Fibroblast of lung (primary cell): Measurements from ENCODE around the gene ALG2. TPM values are rescaled to one million over a fixed set of nuclear protein-coding genes. Genes with fewer than 3 reads are reported as not detected.

Experiments used
- DNase-seq, 2 donors: peaks; one replicate each; pipeline versions ENCODE4 v3.0.0 to v3.0.0-alpha.2; 2010; ENCODE audit warnings: low read depth in 2 of 2
- H2AFZ ChIP-seq: 2 replicates; pipeline ENCODE4 v1.5.1; 2012; ENCODE audit warnings: low read length, control low read depth, inconsistent platforms
- H3K27ac ChIP-seq: 2 replicates; pipeline ENCODE4 v1.5.1; 2011; ENCODE audit warnings: low read length, control low read depth; ENCODE audit not compliant: insufficient read depth
- H3K27me3 ChIP-seq: 2 replicates; pipeline ENCODE4 v1.5.1; 2011; ENCODE audit warnings: mild to moderate bottlenecking, low read length; ENCODE audit not compliant: control insufficient read depth, insufficient read depth
- H3K36me3 ChIP-seq: 2 replicates; pipeline ENCODE4 v1.5.1; 2011; ENCODE audit warnings: low read length; ENCODE audit not compliant: control insufficient read depth, insufficient read depth
- H3K4me1 ChIP-seq: 2 replicates; pipeline ENCODE4 v1.5.1; 2011; ENCODE audit warnings: low read length; ENCODE audit not compliant: control insufficient read depth, insufficient read depth; ENCODE audit errors: extremely low read depth
- H3K4me2 ChIP-seq: 2 replicates; pipeline ENCODE4 v1.5.1; 2011; ENCODE audit warnings: low read length, control low read depth; ENCODE audit not compliant: insufficient read depth; ENCODE audit errors: extremely low read depth
- H3K4me3 ChIP-seq, 4 experiments: fragments of 200-600 bp in 1 of 4; sonication (generic) in 1 of 4; replicated peaks in 1 of 4; 2 replicates each; pipeline ENCODE4 v1.5.1; 2011 to 2016; ENCODE audit warnings: low read length in 4 of 4, low read depth in 3 of 4, mild to moderate bottlenecking in 3 of 4, control low read depth in 2 of 4, inconsistent platforms in 1 of 4, mixed read lengths in 1 of 4; ENCODE audit not compliant: insufficient read depth in 1 of 4; ENCODE audit errors: control extremely low read depth in 1 of 4
- H3K79me2 ChIP-seq: 2 replicates; pipeline ENCODE4 v1.5.1; 2012; ENCODE audit warnings: mild to moderate bottlenecking, low read length, inconsistent platforms; ENCODE audit not compliant: control insufficient read depth, insufficient read depth
- H3K9ac ChIP-seq: 2 replicates; pipeline ENCODE4 v1.5.1; 2011; ENCODE audit warnings: mild to moderate bottlenecking, low read length, control low read depth; ENCODE audit not compliant: insufficient read depth
- H3K9me3 ChIP-seq: 2 replicates; pipeline ENCODE4 v1.5.1; 2012; ENCODE audit warnings: low read depth, low read length; ENCODE audit not compliant: control insufficient read depth, insufficient read depth
- H4K20me1 ChIP-seq: 2 replicates; pipeline ENCODE4 v1.5.1; 2011; ENCODE audit warnings: low read length; ENCODE audit not compliant: control insufficient read depth, insufficient read depth; ENCODE audit errors: extremely low read depth
- CTCF ChIP-seq, 2 donors: IDR thresholded peaks in 1 of 2; conservative IDR thresholded peaks in 1 of 2; 1 replicate in 1 of 2; 2 replicates in 1 of 2; pipeline ENCODE4 v1.5.1; 2011 to 2012; ENCODE audit warnings: low read length in 2 of 2, control low read depth in 1 of 2, inconsistent platforms in 1 of 2, low read depth in 1 of 2, mild to moderate bottlenecking in 1 of 2
- EZH2 ChIP-seq: IDR thresholded peaks from 2 replicates; pipeline ENCODE4 v1.5.1; 2012; ENCODE audit warnings: low read length, control low read depth, mild to moderate bottlenecking; ENCODE audit errors: missing control alignments
- polyA plus RNA-seq, 2 donors: library from polyadenylated mRNA; depleted of rRNA in 1 of 2; stranded (reverse) in 1 of 2; unstranded in 1 of 2; fragments of >200 nt; gene quantifications; 2 replicates each; pipeline ENCODE4 v1.2.1, GENCODE V29; 2011 to 2012; ENCODE audit warnings: missing spikeins in 1 of 2
- total RNA-seq: library from RNA; depleted of rRNA; stranded (reverse); fragments of >200 nt; gene quantifications from 2 replicates; pipeline ENCODE4 v1.2.1, GENCODE V29; 2014

Gene ALG2
- total and polyA plus RNA-seq, 2 donors (not counting 1 experiment from before 2014, with no cell fraction given): 37.8 to 62.2 TPM

- H3K79me2 ChIP-seq: no peaks in the 10 kb centered on the region
- H3K36me3 ChIP-seq: no peaks in the 10 kb centered on the region
- peaks cover 6% of the 10 kb centered on the region for H3K4me1 ChIP-seq
- H2AFZ ChIP-seq: no peak overlapping the region
- H3K4me3 ChIP-seq: no peak overlapping the region
- no peaks in the 10 kb centered on the region for H4K20me1 ChIP-seq
- H3K27me3 ChIP-seq: peaks cover 2% of the 10 kb centered on the region
- H3K27ac ChIP-seq: no peak overlapping the region
- no peak overlapping the region for H3K4me2 ChIP-seq
- no peak for TF ChIP-seq CTCF (conservative IDR thresholded peaks at IDR 0.05 in 1 of 2, IDR thresholded peaks at IDR 0.05 in 1 of 2; ENCODE audit: low read depth in 1 of 2, low read length in 2 of 2)
- TF ChIP-seq EZH2: no peak
- no peak for DNase-seq
- no peak overlapping the region for H3K9ac ChIP-seq
- H3K9me3 ChIP-seq: no peaks in the 10 kb centered on the region
Observed at GRCh38 chr9:99184110-99184474, 37.6 kb downstream of the ALG2 start.

GRCh38 chr9:99183616-99184015 lies 38.1 kb downstream of the ALG2 start:
- no peaks in the 10 kb centered on the region for H3K79me2 ChIP-seq
- no peak for DNase-seq
- no peaks in the 10 kb centered on the region for H3K36me3 ChIP-seq
- no peak overlapping the region for H3K27ac ChIP-seq
- no peak overlapping the region for H3K4me3 ChIP-seq
- no peak overlapping the region for H2AFZ ChIP-seq
- peaks cover 2% of the 10 kb centered on the region for H3K27me3 ChIP-seq
- H3K4me2 ChIP-seq: no peak overlapping the region
- TF ChIP-seq CTCF (conservative IDR thresholded peaks at IDR 0.05 in 1 of 2, IDR thresholded peaks at IDR 0.05 in 1 of 2; ENCODE audit: low read depth in 1 of 2, low read length in 2 of 2) (no peak), EZH2 (no peak)
- H4K20me1 ChIP-seq: no peaks in the 10 kb centered on the region
- no peaks in the 10 kb centered on the region for H3K9me3 ChIP-seq
- no peak overlapping the region for H3K9ac ChIP-seq
- H3K4me1 ChIP-seq: peaks cover 6% of the 10 kb centered on the region

- H3K36me3 ChIP-seq: no peaks in the 10 kb centered on the region
- H4K20me1 ChIP-seq: no peaks in the 10 kb centered on the region
- H3K27ac ChIP-seq: no peak overlapping the region
- peak in 1 of 2 donors; percentile 18 for DNase-seq
- no peaks in the 10 kb centered on the region for H3K27me3 ChIP-seq
- no peak overlapping the region for H3K4me2 ChIP-seq
- no peaks in the 10 kb centered on the region for H3K9me3 ChIP-seq
- no peak overlapping the region for H3K4me3 ChIP-seq
- no peak for TF ChIP-seq EZH2
- no peak for TF ChIP-seq CTCF (conservative IDR thresholded peaks at IDR 0.05 in 1 of 2, IDR thresholded peaks at IDR 0.05 in 1 of 2; ENCODE audit: low read depth in 1 of 2, low read length in 2 of 2)
- H3K79me2 ChIP-seq: no peaks in the 10 kb centered on the region
- peaks cover 6% of the 10 kb centered on the region for H3K4me1 ChIP-seq
- no peak overlapping the region for H3K9ac ChIP-seq
- no peak overlapping the region for H2AFZ ChIP-seq
Observed at GRCh38 chr9:99182356-99182755, 39.4 kb downstream of the ALG2 start.
